Keratinocyte (primary cell): Measurements from ENCODE around the gene IPMK.

Source experiments
- CTCF ChIP-seq, 3 experiments: IDR thresholded peaks in 1 of 3; conservative IDR thresholded peaks in 1 of 3; optimal IDR thresholded peaks in 1 of 3; 2 replicates in 2 of 3; 3 replicates in 1 of 3; pipeline versions ENCODE3 to v1.5.1; 2011; ENCODE audit warnings: low read length in 3 of 3, mild to moderate bottlenecking in 3 of 3, moderate library complexity in 2 of 3, control low read depth in 1 of 3, inconsistent platforms in 1 of 3; ENCODE audit not compliant: insufficient read depth in 2 of 3; ENCODE audit errors: extremely low read depth in 1 of 3
- EZH2 ChIP-seq: IDR thresholded peaks from one replicate; pipeline ENCODE4 v1.6.1; 2012; ENCODE audit warnings: inconsistent platforms, mild to moderate bottlenecking, low read length, moderate library complexity

- TF ChIP-seq EZH2 (no peak), CTCF (optimal IDR thresholded peaks at IDR 0.05 in 1 of 3, IDR thresholded peaks at IDR 0.05 in 1 of 3, conservative IDR thresholded peaks at IDR 0.05 in 1 of 3; ENCODE audit: extremely low read depth in 1 of 3, insufficient read depth in 2 of 3, low read length in 3 of 3) (no peak)
These were observed 66.0 kb downstream of the IPMK start for GRCh38 chr10:58201704-58202103.
